IMR-90 (cell line): ENCODE data around the gene HOXA13. TPM values are rescaled to one million over a fixed set of nuclear protein-coding genes. Genes with fewer than 3 reads are reported as not detected.

ENCODE experiments used
- ATAC-seq: fragments of 200-7000 bp; cut with Tn5 transposase; 2 replicates; pipeline ENCODE4 v1.9.1; 2020; ENCODE audit warnings: low read depth, mild to moderate bottlenecking, moderate library complexity
- BruUV-seq: library from RNA; stranded (reverse); fragments of 400-500 nt; replicated peaks from 2 replicates; lab custom pipeline; 2021; lab: Mats Ljungman, UMichigan
- CTCF ChIA-PET: fragments of 300-600 bp; formaldehyde crosslinking; extraction: SDS; loops from one replicate; lab custom pipeline; 2021; ENCODE audit warnings: antibody characterized with exemption; lab: Yijun Ruan, JAX
- POLR2A ChIA-PET: fragments of 300-600 bp; sonication (Branson Sonifier 250); formaldehyde crosslinking; loops from one replicate; lab custom pipeline; 2022; ENCODE audit warnings: antibody characterized with exemption; ENCODE audit not compliant: unreplicated experiment; lab: Charles Lee
- DNase-seq: peaks from one replicate; pipeline ENCODE4 v3.0.0; 2013
- H2AFZ ChIP-seq: replicated peaks from 2 replicates; pipeline ENCODE3; 2013; ENCODE audit warnings: low read length, mild to moderate bottlenecking; ENCODE audit not compliant: poor library complexity
- H2AK5ac ChIP-seq: 2 replicates; pipeline ENCODE4 v1.6.1; 2013; ENCODE audit warnings: low read depth, low read length, inconsistent platforms
- H2AK9ac ChIP-seq: replicated peaks from 2 replicates; pipeline ENCODE3; 2013; ENCODE audit warnings: mild to moderate bottlenecking, low read depth, low read length, moderate library complexity; ENCODE audit not compliant: poor library complexity
- H2BK120ac ChIP-seq: 2 replicates; pipeline ENCODE4 v1.6.1; 2013; ENCODE audit warnings: low read depth, low read length, inconsistent platforms
- H2BK15ac ChIP-seq: 3 replicates; pipeline ENCODE4 v1.6.1; 2013; ENCODE audit warnings: low read depth, low read length, inconsistent platforms
- H2BK20ac ChIP-seq: 2 replicates; pipeline ENCODE4 v1.6.1; 2013; ENCODE audit warnings: low read depth, mild to moderate bottlenecking, inconsistent platforms, low read length, moderate library complexity
- H2BK5ac ChIP-seq: 2 replicates; pipeline ENCODE4 v1.6.1; 2013; ENCODE audit warnings: mild to moderate bottlenecking, low read depth, low read length, inconsistent platforms; ENCODE audit not compliant: poor library complexity, severe bottlenecking
- H3K14ac ChIP-seq: replicated peaks from 2 replicates; pipeline ENCODE4 v1.6.1; 2013; ENCODE audit warnings: low read depth, low read length, inconsistent platforms
- H3K18ac ChIP-seq: 2 replicates; pipeline ENCODE4 v1.6.1; 2013; ENCODE audit warnings: low read depth, low read length, control low read depth
- H3K23ac ChIP-seq: 2 replicates; pipeline ENCODE4 v1.6.1; 2013; ENCODE audit warnings: low read depth, low read length, inconsistent platforms
- H3K27ac ChIP-seq: 2 replicates; pipeline ENCODE4 v1.5.1; 2013; ENCODE audit warnings: mild to moderate bottlenecking, control low read depth, low read length; ENCODE audit not compliant: insufficient read depth
- H3K27me3 ChIP-seq: 2 replicates; pipeline ENCODE4 v1.6.1; 2013; ENCODE audit warnings: low read length; ENCODE audit not compliant: control insufficient read depth, insufficient read depth
- H3K36me3 ChIP-seq: 2 replicates; pipeline ENCODE4 v1.6.1; 2013; ENCODE audit warnings: low read length, mixed read lengths; ENCODE audit not compliant: control insufficient read depth, insufficient read depth
- H3K4ac ChIP-seq: 2 replicates; pipeline ENCODE4 v1.6.1; 2013; ENCODE audit warnings: low read depth, low read length, inconsistent platforms
- H3K4me1 ChIP-seq: 2 replicates; pipeline ENCODE4 v1.6.1; 2013; ENCODE audit warnings: low read length, mixed read lengths; ENCODE audit not compliant: control insufficient read depth, insufficient read depth
- H3K4me2 ChIP-seq: 2 replicates; pipeline ENCODE4 v1.6.1; 2013; ENCODE audit warnings: low read depth, mild to moderate bottlenecking, control low read depth, low read length, moderate library complexity
- H3K4me3 ChIP-seq: 2 replicates; pipeline ENCODE4 v1.5.1; 2013; ENCODE audit warnings: low read depth, mild to moderate bottlenecking, control low read depth, low read length, moderate library complexity; ENCODE audit not compliant: insufficient read depth
- H3K56ac ChIP-seq: 2 replicates; pipeline ENCODE4 v1.6.1; 2013; ENCODE audit warnings: low read length, inconsistent platforms; ENCODE audit not compliant: insufficient read depth; ENCODE audit errors: extremely low read depth
- H3K79me1 ChIP-seq, 2 experiments: 2 replicates each; pipeline ENCODE4 v1.6.1; 2013; ENCODE audit warnings: low read length in 2 of 2, inconsistent platforms in 1 of 2, low read depth in 1 of 2
- H3K9ac ChIP-seq: 2 replicates; pipeline ENCODE4 v1.6.1; 2013; ENCODE audit warnings: low read depth, low read length, control low read depth
- H3K9me1 ChIP-seq: 2 replicates; pipeline ENCODE4 v1.6.1; 2013; ENCODE audit warnings: low read length, inconsistent platforms; ENCODE audit not compliant: insufficient read depth
- H3K9me3 ChIP-seq: 2 replicates; pipeline ENCODE4 v1.6.1; 2013; ENCODE audit warnings: low read length; ENCODE audit not compliant: control insufficient read depth, insufficient read depth
- H4K20me1 ChIP-seq: 2 replicates; pipeline ENCODE4 v1.6.1; 2013; ENCODE audit warnings: low read length, inconsistent platforms; ENCODE audit not compliant: insufficient read depth
- H4K5ac ChIP-seq: 2 replicates; pipeline ENCODE4 v1.6.1; 2013; ENCODE audit warnings: mild to moderate bottlenecking, low read depth, low read length, control low read depth
- H4K8ac ChIP-seq, 2 experiments: 2 replicates each; pipeline ENCODE4 v1.6.1; 2013; ENCODE audit warnings: low read depth in 2 of 2, low read length in 2 of 2, control low read depth in 1 of 2, inconsistent platforms in 1 of 2
- H4K91ac ChIP-seq: 2 replicates; pipeline ENCODE4 v1.6.1; 2013; ENCODE audit warnings: low read depth, low read length, inconsistent platforms; ENCODE audit not compliant: insufficient read depth
- BHLHE40 ChIP-seq: fragments of 150-350 bp; IDR thresholded peaks from 2 replicates; pipeline ENCODE4 v1.6.1; 2016; ENCODE audit warnings: mild to moderate bottlenecking, low read depth, low read length
- CEBPB ChIP-seq: IDR thresholded peaks from 2 replicates; pipeline ENCODE4 v1.6.1; 2012; ENCODE audit warnings: low read depth, low read length, improper control_type of control experiment
- CHD1 ChIP-seq: IDR thresholded peaks from 2 replicates; pipeline ENCODE4 v1.6.1; 2012; ENCODE audit warnings: low read depth, low read length, improper control_type of control experiment
- ELK1 ChIP-seq: fragments of 150-350 bp; IDR thresholded peaks from 2 replicates; pipeline ENCODE4 v1.6.1; 2016; ENCODE audit warnings: low read depth, mild to moderate bottlenecking, low read length, moderate library complexity, borderline replicate concordance
- FOS ChIP-seq: fragments of 150-350 bp; IDR thresholded peaks from 2 replicates; pipeline ENCODE4 v1.6.1; 2016; ENCODE audit warnings: low read depth, low read length
- MAFK ChIP-seq: IDR thresholded peaks from 2 replicates; pipeline ENCODE4 v1.6.1; 2012; ENCODE audit warnings: low read depth, low read length, improper control_type of control experiment
- MXI1 ChIP-seq: IDR thresholded peaks from 2 replicates; pipeline ENCODE4 v1.6.1; 2012; ENCODE audit warnings: low read depth, mild to moderate bottlenecking, low read length, moderate library complexity, borderline replicate concordance
- NFE2L2 ChIP-seq: fragments of 150-350 bp; IDR thresholded peaks from 2 replicates; pipeline ENCODE4 v1.6.1; 2016; ENCODE audit warnings: low read depth, mild to moderate bottlenecking, low read length
- POLR2A ChIP-seq: IDR thresholded peaks from 2 replicates; pipeline ENCODE4 v1.6.1; 2012; ENCODE audit warnings: mild to moderate bottlenecking, low read depth, low read length
- RAD21 ChIP-seq: IDR thresholded peaks from 2 replicates; pipeline ENCODE4 v1.6.1; 2012; ENCODE audit warnings: low read length, improper control_type of control experiment
- RCOR1 ChIP-seq: IDR thresholded peaks from 2 replicates; pipeline ENCODE4 v1.6.1; 2012; ENCODE audit warnings: mild to moderate bottlenecking, low read length, improper control_type of control experiment; ENCODE audit not compliant: insufficient replicate concordance
- RFX5 ChIP-seq: IDR thresholded peaks from 2 replicates; pipeline ENCODE4 v1.8.0; 2012; ENCODE audit warnings: low read depth, mild to moderate bottlenecking, low read length, moderate library complexity
- WGBS, 2 experiments: methylation state at CpG; one replicate each; pipeline versions ENCODE4 v1.1.5 to v1.1.7; 2013; ENCODE audit warnings: missing lambda C conversion rate in 2 of 2; ENCODE audit not compliant: insufficient read length in 1 of 2; ENCODE audit errors: extremely low coverage in 2 of 2; 5-methylcytosine and 5-hydroxymethylcytosine counted together
- dilution Hi-C: fragments of 300-500 bp; cut with HindIII; formaldehyde crosslinking; loops from one replicate; pipeline ENCODE4 v1.14.3; 2018; ENCODE audit warnings: low sequenced_read_pairs; ENCODE audit not compliant: unreplicated experiment
- in situ Hi-C: fragments of 300-500 bp; cut with MboI; formaldehyde crosslinking; loops from 3 replicates; pipeline ENCODE4 v1.14.3; 2019; ENCODE audit warnings: low sequenced_read_pairs, inconsistent platforms, mixed read lengths
- intact Hi-C: fragments of 100-400 bp; cut with micrococcal nuclease; formaldehyde crosslinking; loops from 2 replicates; pipeline ENCODE4 v1.10.0; 2022
- polyA plus RNA-seq, 3 experiments: library from polyadenylated mRNA; depleted of rRNA; stranded (reverse); fragments of >200 nt; gene quantifications; 2 replicates each; pipeline ENCODE4 v1.2.3, GENCODE V29; 2012; ENCODE audit warnings: low replicate concordance in 1 of 3
- total RNA-seq: library from RNA; depleted of rRNA; stranded (reverse); fragments of >200 nt; gene quantifications from 2 replicates; pipeline ENCODE4 v1.2.3, GENCODE V29; 2012
- TF ChIP-seq, protein P1 (sequence below): fragments of 150-350 bp; IDR thresholded peaks from 2 replicates; pipeline ENCODE4 v1.6.1; 2017; ENCODE audit warnings: mild to moderate bottlenecking, antibody characterized with exemption, low read length, low read depth

HOXA13 gene
- total and polyA plus RNA-seq, 2 of the 4 experiments (the other 2 are of a cell fraction), result not detected

DNA sequence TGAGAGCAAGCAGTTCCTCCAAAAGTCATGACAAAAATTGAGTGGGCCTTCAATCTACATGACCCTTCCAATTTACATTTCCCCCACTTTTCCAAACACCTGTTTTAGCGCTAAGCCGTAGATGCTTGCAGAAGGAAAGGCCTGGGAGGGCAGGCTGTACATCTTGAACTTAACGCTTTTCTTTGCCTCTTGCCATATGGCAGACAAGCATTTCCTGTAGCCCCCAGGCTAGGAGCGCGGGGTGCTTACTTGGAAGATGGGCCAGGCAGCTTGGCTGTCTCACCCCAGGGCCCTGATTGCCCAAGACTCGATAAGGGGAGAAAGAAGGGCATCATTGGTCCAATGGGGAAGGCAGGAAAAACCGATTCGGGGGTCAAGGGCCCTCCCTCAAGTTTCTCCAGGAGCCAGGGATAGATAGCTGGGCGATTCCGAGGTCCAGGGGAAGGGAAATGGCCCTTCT is 27.5 kb downstream of the HOXA13 start:
- CTCF ChIA-PET, result no interaction called here
- POLR2A ChIA-PET, result no interaction called here
- 47% methylated on average over 2 of the region's 10 CpGs; no CpG with 5 or more reads in 1 of the 2 experiments for WGBS, 2 experiments

More for the DNA sequence above, 27.5 kb downstream of the HOXA13 start:
- DNase-seq, result no peak
- no peaks in the 10 kb centered on the region for H3K36me3 ChIP-seq
- no peak overlapping the region for H2BK15ac ChIP-seq
- H3K9ac ChIP-seq, result no peak overlapping the region
- H3K23ac ChIP-seq, result no peak overlapping the region
- no peaks in the 10 kb centered on the region for H3K79me1 ChIP-seq
- no peaks in the 10 kb centered on the region for H3K9me1 ChIP-seq
- no peak overlapping the region for H2AFZ ChIP-seq
- H2AK9ac ChIP-seq, result no peak overlapping the region
- no peak overlapping the region for H2BK120ac ChIP-seq
- H2AK5ac ChIP-seq, result no peak overlapping the region
- peaks cover 19% of the 10 kb centered on the region; the same call in 1 of the 2 replicates for H4K20me1 ChIP-seq
- H3K27ac ChIP-seq, result no peak overlapping the region
- intact Hi-C loops, result no loop called here
- no peak overlapping the region for H3K4ac ChIP-seq
- H3K4me3 ChIP-seq, result no peak overlapping the region
- no peak overlapping the region for H2BK20ac ChIP-seq
- in situ Hi-C loops, result no loop called here
- H3K56ac ChIP-seq, result no peak overlapping the region
- no peak overlapping the region for H3K18ac ChIP-seq
- no peak overlapping the region for H3K4me2 ChIP-seq
- dilution Hi-C loops, result no loop called here
- BruUV-seq, result no TSS peak
- peaks cover 93% of the 10 kb centered on the region for H3K27me3 ChIP-seq
- no peak overlapping the region for H4K8ac ChIP-seq
- H2BK5ac ChIP-seq, result no peak overlapping the region
- peaks cover 18% of the 10 kb centered on the region for H3K9me3 ChIP-seq
- no peak overlapping the region for H3K14ac ChIP-seq
- H4K5ac ChIP-seq, result no peak overlapping the region
- TF ChIP-seq, protein P1, sequence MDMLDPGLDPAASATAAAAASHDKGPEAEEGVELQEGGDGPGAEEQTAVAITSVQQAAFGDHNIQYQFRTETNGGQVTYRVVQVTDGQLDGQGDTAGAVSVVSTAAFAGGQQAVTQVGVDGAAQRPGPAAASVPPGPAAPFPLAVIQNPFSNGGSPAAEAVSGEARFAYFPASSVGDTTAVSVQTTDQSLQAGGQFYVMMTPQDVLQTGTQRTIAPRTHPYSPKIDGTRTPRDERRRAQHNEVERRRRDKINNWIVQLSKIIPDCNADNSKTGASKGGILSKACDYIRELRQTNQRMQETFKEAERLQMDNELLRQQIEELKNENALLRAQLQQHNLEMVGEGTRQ, result no peak
- TF ChIP-seq MAFK (no peak), POLR2A (no peak), RCOR1 (no peak), RFX5 (no peak), MXI1 (no peak), NFE2L2 (no peak), BHLHE40 (no peak), RAD21 (no peak), ELK1 (no peak), CEBPB (no peak), CHD1 (no peak), FOS (no peak)
- H4K91ac ChIP-seq, result no peak overlapping the region
- no peak for ATAC-seq
- no peaks in the 10 kb centered on the region for H3K4me1 ChIP-seq
